Central memory CD4-positive, alpha-beta T cell (primary cell): ENCODE data around the gene PEX1.
"Not testable (repeated sequence)": the region's sequence is repeated elsewhere in the genome, so short reads cannot be mapped to it uniquely, and the experiment has no call there.

Experiments used
- DNase-seq: peaks from one replicate; pipeline ENCODE4 v3.0.0; 2022
- total RNA-seq, 3 experiments: gene quantifications; one replicate each; lab custom pipeline; 2026; lab: John Stamatoyannopoulos, UW

Gene PEX1
- total RNA-seq = 48.4 to 116 (median 89.1) reads per million in 3 experiments

- DNase-seq = peak; percentile 98
Observed at GRCh38 chr7:92528188-92528957, at the start of gene PEX1, which contains the start of gene RBM48. TSS of gene PEX1 (minus strand) at chr7:92528520. CDS start at chr7:92528435, 85 bp downstream. TSS of gene RBM48 (plus strand) at chr7:92528795. CDS start at chr7:92528814, 19 bp downstream.

- no peak for DNase-seq
Observed at GRCh38 chr7:92576296-92576695, 48.0 kb upstream of the PEX1 start.

- no peak for DNase-seq
Observed at GRCh38 chr7:92569137-92569536, 40.8 kb upstream of the PEX1 start.

- no peak for DNase-seq
Observed at GRCh38 chr7:92567460-92567859, 39.1 kb upstream of the PEX1 start.

GRCh38 chr7:92563345-92563744, 35.0 kb upstream of the PEX1 start:
- no peak for DNase-seq

- DNase-seq = no peak
Observed at GRCh38 chr7:92560602-92561001, 32.3 kb upstream of the PEX1 start.

GRCh38 chr7:92557808-92558362, 29.6 kb upstream of the PEX1 start:
- DNase-seq = no peak

GRCh38 chr7:92557249-92557648, 28.9 kb upstream of the PEX1 start:
- DNase-seq = no peak

GRCh38 chr7:92550194-92550593, 21.9 kb upstream of the PEX1 start:
- no peak for DNase-seq

GRCh38 chr7:92547579-92547978, 19.3 kb upstream of the PEX1 start:
- no peak for DNase-seq

GRCh38 chr7:92546856-92547497, 18.7 kb upstream of the PEX1 start:
- no peak for DNase-seq

GRCh38 chr7:92545116-92545515, 16.8 kb upstream of the PEX1 start:
- DNase-seq = not testable (repeated sequence)

- not testable (repeated sequence) for DNase-seq
Observed at GRCh38 chr7:92543542-92543941, 15.2 kb upstream of the PEX1 start.

GRCh38 chr7:92534572-92534971, 6.3 kb upstream of the PEX1 start:
- DNase-seq = no peak

GRCh38 chr7:92528958-92529264, 591 bp upstream of the PEX1 start:
- no peak for DNase-seq

- peak; percentile 50 for DNase-seq
Observed at GRCh38 chr7:92527300-92528187, 776 bp downstream of the PEX1 start.

- no peak for DNase-seq
Observed at GRCh38 chr7:92523110-92523509, 5.2 kb downstream of the PEX1 start.

GRCh38 chr7:92520024-92520423, 8.3 kb downstream of the PEX1 start:
- no peak for DNase-seq

GRCh38 chr7:92517631-92518030, 10.7 kb downstream of the PEX1 start:
- no peak for DNase-seq

- no peak for DNase-seq
Observed at GRCh38 chr7:92513167-92513902, 15.0 kb downstream of the PEX1 start.

GRCh38 chr7:92508946-92509345, 19.4 kb downstream of the PEX1 start:
- no peak for DNase-seq

GRCh38 chr7:92506363-92506762, 22.0 kb downstream of the PEX1 start:
- DNase-seq = no peak
